ENCODE results near the gene IYD. TPM values are rescaled to one million over a fixed set of nuclear protein-coding genes. Genes with fewer than 3 reads are reported as not detected.

The IYD gene
- total and polyA plus RNA-seq, 9 of the 15 experiments (the other 6 are each of a cell fraction or from before 2014, with no cell fraction given) = not detected

- no peak for ATAC-seq
- no peak overlapping the region for H2AFZ ChIP-seq (ENCODE audit: low read depth, low read length)
- H3K4me2 ChIP-seq (ENCODE audit: insufficient read depth, low read length) = no peak overlapping the region
- ChIA-PET CTCF (ENCODE audit: low intra/inter-chr PET ratio) (no interaction called here), POLR2A (interaction anchor here (0.6 kb wide), 1 partner anchor 1482 kb away, joined by 3 read pairs; no protein-coding TSS in a partner anchor)
- H3K9me1 ChIP-seq (ENCODE audit: control insufficient read depth, insufficient read depth, low read length) = no peaks in the 10 kb centered on the region
- no peaks in the 10 kb centered on the region for H3K9me3 ChIP-seq (replicated peaks; ENCODE audit: control insufficient read depth, insufficient read depth, low read depth, low read length)
- 2% methylated on average over 8 of the region's 8 CpGs for WGBS (ENCODE audit: insufficient coverage, low coverage, missing lambda C conversion rate)
- H3K27me3 ChIP-seq (ENCODE audit: control insufficient read depth in 2 of 2, insufficient read depth in 2 of 2, low read length in 2 of 2) = peaks cover 0 to 43% of the 10 kb centered on the region in 2 experiments; a peak in 3 of 5 replicates
- BruUV-seq (replicated peaks) = no TSS peak
- in situ Hi-C loops (cut with MboI) = no loop called here
- no peaks in the 10 kb centered on the region for H3K79me2 ChIP-seq (ENCODE audit: control insufficient read depth, insufficient read depth, low read length)
- TF ChIP-seq, protein P1, sequence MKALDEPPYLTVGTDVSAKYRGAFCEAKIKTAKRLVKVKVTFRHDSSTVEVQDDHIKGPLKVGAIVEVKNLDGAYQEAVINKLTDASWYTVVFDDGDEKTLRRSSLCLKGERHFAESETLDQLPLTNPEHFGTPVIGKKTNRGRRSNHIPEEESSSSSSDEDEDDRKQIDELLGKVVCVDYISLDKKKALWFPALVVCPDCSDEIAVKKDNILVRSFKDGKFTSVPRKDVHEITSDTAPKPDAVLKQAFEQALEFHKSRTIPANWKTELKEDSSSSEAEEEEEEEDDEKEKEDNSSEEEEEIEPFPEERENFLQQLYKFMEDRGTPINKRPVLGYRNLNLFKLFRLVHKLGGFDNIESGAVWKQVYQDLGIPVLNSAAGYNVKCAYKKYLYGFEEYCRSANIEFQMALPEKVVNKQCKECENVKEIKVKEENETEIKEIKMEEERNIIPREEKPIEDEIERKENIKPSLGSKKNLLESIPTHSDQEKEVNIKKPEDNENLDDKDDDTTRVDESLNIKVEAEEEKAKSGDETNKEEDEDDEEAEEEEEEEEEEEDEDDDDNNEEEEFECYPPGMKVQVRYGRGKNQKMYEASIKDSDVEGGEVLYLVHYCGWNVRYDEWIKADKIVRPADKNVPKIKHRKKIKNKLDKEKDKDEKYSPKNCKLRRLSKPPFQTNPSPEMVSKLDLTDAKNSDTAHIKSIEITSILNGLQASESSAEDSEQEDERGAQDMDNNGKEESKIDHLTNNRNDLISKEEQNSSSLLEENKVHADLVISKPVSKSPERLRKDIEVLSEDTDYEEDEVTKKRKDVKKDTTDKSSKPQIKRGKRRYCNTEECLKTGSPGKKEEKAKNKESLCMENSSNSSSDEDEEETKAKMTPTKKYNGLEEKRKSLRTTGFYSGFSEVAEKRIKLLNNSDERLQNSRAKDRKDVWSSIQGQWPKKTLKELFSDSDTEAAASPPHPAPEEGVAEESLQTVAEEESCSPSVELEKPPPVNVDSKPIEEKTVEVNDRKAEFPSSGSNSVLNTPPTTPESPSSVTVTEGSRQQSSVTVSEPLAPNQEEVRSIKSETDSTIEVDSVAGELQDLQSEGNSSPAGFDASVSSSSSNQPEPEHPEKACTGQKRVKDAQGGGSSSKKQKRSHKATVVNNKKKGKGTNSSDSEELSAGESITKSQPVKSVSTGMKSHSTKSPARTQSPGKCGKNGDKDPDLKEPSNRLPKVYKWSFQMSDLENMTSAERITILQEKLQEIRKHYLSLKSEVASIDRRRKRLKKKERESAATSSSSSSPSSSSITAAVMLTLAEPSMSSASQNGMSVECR (CRISPR knock-in tag; IDR thresholded peaks at IDR 0.05) = no peak
- no peak for TF ChIP-seq ZNF232 (CRISPR knock-in tag; IDR thresholded peaks at IDR 0.05)
- no peak for TF ChIP-seq SUPT5H (IDR thresholded peaks at IDR 0.05)
- TF ChIP-seq TCFL5 (CRISPR knock-in tag; conservative IDR thresholded peaks at IDR 0.05) = no peak
- no peak for TF ChIP-seq RCOR1 (IDR thresholded peaks at IDR 0.05; ENCODE audit: borderline replicate concordance in 1 of 2, low read depth in 2 of 2, low read length in 2 of 2)
- intact Hi-C loops (cut with micrococcal nuclease) = no loop called here
- H3K27ac ChIP-seq (ENCODE audit: extremely low read depth, low read depth, low read length) = no peak overlapping the region
- no peak for DNase-seq (ENCODE audit: extremely low read depth in 1 of 4, low spot score in 3 of 4)
- H3K9ac ChIP-seq (ENCODE audit: insufficient read depth in 1 of 2, low read depth in 2 of 2, low read length in 2 of 2) = no peak overlapping the region
- no peaks in the 10 kb centered on the region for H4K20me1 ChIP-seq (replicated peaks; ENCODE audit: control insufficient read depth, insufficient read depth, low read length)
- no peak overlapping the region for H3K4me3 ChIP-seq
- FAIRE-seq = no peak
- H3K36me3 ChIP-seq (ENCODE audit: control insufficient read depth, insufficient read depth, low read length) = no peaks in the 10 kb centered on the region
- H3K4me1 ChIP-seq (replicated peaks in 1 of 2; ENCODE audit: control insufficient read depth in 2 of 2, insufficient read depth in 2 of 2, low read length in 2 of 2) = no peaks in the 10 kb centered on the region
Observed at GRCh38 chr6:150425508-150425907, 56.7 kb downstream of the IYD start.

Data from K562 (cell line).